Loucy (cell line): ENCODE data around the gene UBAP2.

Source experiments
- H2AFZ ChIP-seq: fragments of 200-600 bp; sonication (generic); 2 replicates; pipeline ENCODE4 v1.6.0; 2016; ENCODE audit warnings: antibody characterized with exemption, mild to moderate bottlenecking, low read length, moderate library complexity
- H3F3A ChIP-seq: fragments of 200-600 bp; 2 replicates; pipeline ENCODE4 v1.6.0; 2016; ENCODE audit warnings: antibody characterized with exemption, low read depth, mild to moderate bottlenecking
- H3K27me3 ChIP-seq: fragments of 200-600 bp; sonication (generic); 2 replicates; pipeline ENCODE4 v1.6.1; 2014; ENCODE audit warnings: low read length, mild to moderate bottlenecking; ENCODE audit not compliant: insufficient read depth, poor library complexity, severe bottlenecking
- H3K36me3 ChIP-seq: fragments of 200-600 bp; sonication (generic); 2 replicates; pipeline ENCODE4 v1.6.1; 2016; ENCODE audit warnings: low read length; ENCODE audit not compliant: insufficient read depth
- H3K4me1 ChIP-seq: fragments of 200-600 bp; sonication (generic); 2 replicates; pipeline ENCODE4 v1.5.1; 2014; ENCODE audit warnings: low read length, mild to moderate bottlenecking; ENCODE audit not compliant: insufficient read depth, poor library complexity, severe bottlenecking
- H3K4me2 ChIP-seq: fragments of 200-600 bp; sonication (generic); 2 replicates; pipeline ENCODE4 v1.6.0; 2014; ENCODE audit warnings: antibody characterized with exemption, low read length, low read depth, mild to moderate bottlenecking; ENCODE audit not compliant: poor library complexity, severe bottlenecking
- H3K4me3 ChIP-seq: fragments of 200-600 bp; sonication (generic); 2 replicates; pipeline ENCODE4 v1.5.1; 2014; ENCODE audit warnings: low read length, mild to moderate bottlenecking, mixed read lengths; ENCODE audit not compliant: poor library complexity, severe bottlenecking
- H3K79me2 ChIP-seq: fragments of 200-600 bp; sonication (generic); 2 replicates; pipeline ENCODE4 v1.6.1; 2014; ENCODE audit warnings: low read length; ENCODE audit not compliant: insufficient read depth
- H3K9ac ChIP-seq: fragments of 200-600 bp; sonication (generic); 2 replicates; pipeline ENCODE4 v1.6.0; 2014; ENCODE audit warnings: mild to moderate bottlenecking, low read depth, low read length, moderate library complexity; ENCODE audit not compliant: poor library complexity, severe bottlenecking
- H3K9me2 ChIP-seq: fragments of 200-600 bp; sonication (generic); replicated peaks from 2 replicates; pipeline ENCODE4 v1.6.1; 2016; ENCODE audit warnings: low read depth, low read length, mixed read lengths
- H3K9me3 ChIP-seq: fragments of 200-600 bp; sonication (generic); 2 replicates; pipeline ENCODE4 v1.6.1; 2014; ENCODE audit warnings: mild to moderate bottlenecking, antibody characterized with exemption, low read length, low read depth; ENCODE audit not compliant: insufficient read depth
- H4K20me1 ChIP-seq: fragments of 200-600 bp; sonication (generic); 2 replicates; pipeline ENCODE4 v1.6.0; 2014; ENCODE audit warnings: antibody characterized with exemption, low read length, mild to moderate bottlenecking; ENCODE audit not compliant: insufficient read depth, poor library complexity, severe bottlenecking
- EZH2phosphoT487 ChIP-seq: fragments of 200-600 bp; IDR thresholded peaks from 2 replicates; pipeline ENCODE4 v1.6.1; 2018; ENCODE audit warnings: antibody characterized with exemption, mild to moderate bottlenecking, moderate library complexity, borderline replicate concordance
- TF ChIP-seq, protein P1 (sequence below): fragments of 200-600 bp; sonication (generic); conservative IDR thresholded peaks from 2 replicates; pipeline ENCODE4 v1.5.1; 2014; ENCODE audit warnings: mild to moderate bottlenecking, antibody characterized with exemption, low read length

Gene UBAP2

DNA sequence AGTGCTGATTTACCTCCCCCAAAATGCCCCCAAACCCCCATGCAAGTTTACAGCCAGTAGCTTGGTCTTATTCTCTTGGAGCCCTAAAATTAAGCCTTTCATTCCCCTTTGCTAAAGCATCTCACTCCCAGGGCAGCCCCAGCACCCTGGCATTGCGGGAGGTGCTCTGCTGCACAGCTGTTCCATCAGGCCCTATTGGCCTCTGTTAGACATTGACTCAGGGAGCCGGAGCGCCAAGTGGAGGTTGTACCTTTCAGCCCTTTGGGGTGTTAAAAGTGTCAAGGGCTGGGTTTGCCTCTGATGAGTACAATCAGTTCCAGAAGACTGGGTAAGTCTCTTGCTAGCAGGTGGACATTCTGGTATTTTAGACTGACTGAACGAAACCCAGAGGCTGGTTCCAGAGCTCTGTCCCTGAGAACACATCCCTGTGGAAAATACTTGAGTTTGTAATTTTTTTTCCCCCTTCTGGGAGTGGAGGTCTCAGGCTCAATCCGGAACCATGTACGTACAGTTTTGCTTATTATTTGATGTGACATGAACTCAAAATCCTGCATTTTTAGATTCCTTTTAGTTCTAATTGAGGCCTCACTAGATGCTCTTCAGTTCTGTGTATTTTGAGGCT lies 129.3 kb downstream of the UBAP2 start:
- Histone ChIP-seq H3K36me3 (peaks cover 98% of the 10 kb centered on the region), H3K79me2 (no peaks in the 10 kb centered on the region), H3K4me2 (no peak overlapping the region), H3K9me3 (no peaks in the 10 kb centered on the region), H3K4me1 (no peaks in the 10 kb centered on the region), H3K9ac (no peak overlapping the region), H3K27me3 (no peaks in the 10 kb centered on the region), H2AFZ (no peak overlapping the region), H4K20me1 (peaks cover 6% of the 10 kb centered on the region), H3K4me3 (no peak overlapping the region), H3K9me2 (no peaks in the 10 kb centered on the region), H3F3A (peaks cover 7% of the 10 kb centered on the region; the same call in 1 of the 2 replicates)
- no peak for TF ChIP-seq EZH2phosphoT487
- TF ChIP-seq, protein P1, sequence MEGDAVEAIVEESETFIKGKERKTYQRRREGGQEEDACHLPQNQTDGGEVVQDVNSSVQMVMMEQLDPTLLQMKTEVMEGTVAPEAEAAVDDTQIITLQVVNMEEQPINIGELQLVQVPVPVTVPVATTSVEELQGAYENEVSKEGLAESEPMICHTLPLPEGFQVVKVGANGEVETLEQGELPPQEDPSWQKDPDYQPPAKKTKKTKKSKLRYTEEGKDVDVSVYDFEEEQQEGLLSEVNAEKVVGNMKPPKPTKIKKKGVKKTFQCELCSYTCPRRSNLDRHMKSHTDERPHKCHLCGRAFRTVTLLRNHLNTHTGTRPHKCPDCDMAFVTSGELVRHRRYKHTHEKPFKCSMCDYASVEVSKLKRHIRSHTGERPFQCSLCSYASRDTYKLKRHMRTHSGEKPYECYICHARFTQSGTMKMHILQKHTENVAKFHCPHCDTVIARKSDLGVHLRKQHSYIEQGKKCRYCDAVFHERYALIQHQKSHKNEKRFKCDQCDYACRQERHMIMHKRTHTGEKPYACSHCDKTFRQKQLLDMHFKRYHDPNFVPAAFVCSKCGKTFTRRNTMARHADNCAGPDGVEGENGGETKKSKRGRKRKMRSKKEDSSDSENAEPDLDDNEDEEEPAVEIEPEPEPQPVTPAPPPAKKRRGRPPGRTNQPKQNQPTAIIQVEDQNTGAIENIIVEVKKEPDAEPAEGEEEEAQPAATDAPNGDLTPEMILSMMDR = no peak

DNA sequence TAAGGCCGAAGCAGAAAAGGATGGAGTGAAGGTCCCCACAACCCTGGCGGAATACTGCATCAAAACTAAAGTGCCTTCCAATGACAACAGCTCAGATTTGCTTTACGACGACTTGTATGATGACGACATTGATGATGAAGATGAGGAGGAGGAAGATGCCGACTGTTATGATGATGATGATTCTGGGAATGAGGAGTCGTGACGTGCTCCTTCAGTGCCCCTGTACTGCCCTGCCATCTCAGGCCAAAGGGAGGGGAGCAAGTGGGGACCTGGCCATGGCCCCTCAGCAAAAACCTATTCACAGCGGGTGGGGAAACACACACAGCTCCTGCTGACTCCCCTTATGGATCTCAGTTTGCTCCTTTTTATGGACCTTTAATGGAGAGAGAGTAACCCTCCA lies 131.7 kb downstream of the UBAP2 start:
- H3K4me1 ChIP-seq = no peaks in the 10 kb centered on the region
- H4K20me1 ChIP-seq = peaks cover 6% of the 10 kb centered on the region
- peaks cover 98% of the 10 kb centered on the region for H3K36me3 ChIP-seq
- H2AFZ ChIP-seq = no peak overlapping the region
- no peak overlapping the region for H3K4me2 ChIP-seq
- no peaks in the 10 kb centered on the region for H3K9me2 ChIP-seq
- no peaks in the 10 kb centered on the region for H3K27me3 ChIP-seq
- peaks cover 7% of the 10 kb centered on the region; the same call in 1 of the 2 replicates for H3F3A ChIP-seq
- H3K9ac ChIP-seq = no peak overlapping the region
- TF ChIP-seq, protein P1 = no peak
- TF ChIP-seq EZH2phosphoT487 = no peak
- H3K4me3 ChIP-seq = no peak overlapping the region
- no peaks in the 10 kb centered on the region for H3K9me3 ChIP-seq
- no peaks in the 10 kb centered on the region; the same call in 1 of the 2 replicates for H3K79me2 ChIP-seq

DNA sequence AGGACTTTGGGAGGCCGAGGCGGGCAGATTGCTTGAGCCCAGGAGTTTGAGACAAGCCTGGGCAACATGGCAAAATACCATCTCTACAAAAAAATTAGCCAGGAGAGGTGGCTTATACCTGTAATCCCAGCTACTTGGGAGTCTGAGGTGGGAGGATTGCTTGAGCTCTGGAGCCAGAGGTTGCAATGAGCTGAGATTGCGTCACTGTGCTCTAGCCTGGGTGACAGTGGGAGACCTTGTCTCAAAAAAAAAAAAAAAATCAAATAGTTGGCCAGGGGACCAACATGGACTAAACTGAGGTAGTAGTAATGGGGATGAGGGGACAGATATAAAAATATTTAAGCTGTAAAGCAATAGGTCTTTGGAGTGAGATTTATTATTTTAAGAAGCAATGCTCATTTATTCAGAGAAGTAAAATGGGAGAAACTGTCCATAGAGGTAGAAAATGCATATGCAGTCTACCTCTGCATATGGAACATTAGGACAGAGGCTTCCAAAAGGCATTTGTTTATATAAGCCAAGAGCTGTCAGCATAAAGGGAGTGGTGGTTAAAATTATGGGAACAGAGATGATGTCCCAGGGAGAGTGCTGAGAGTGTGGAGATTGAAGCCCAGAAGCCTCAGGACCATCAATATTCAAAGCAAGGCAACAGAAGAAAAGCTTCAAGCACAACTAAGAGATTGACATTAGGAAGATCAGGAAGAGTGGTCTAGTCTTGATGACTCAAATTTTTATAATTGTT lies 133.6 kb downstream of the UBAP2 start:
- Histone ChIP-seq H3K9me3 (no peaks in the 10 kb centered on the region), H4K20me1 (peaks cover 14% of the 10 kb centered on the region), H3K36me3 (peaks cover 90% of the 10 kb centered on the region), H2AFZ (no peak overlapping the region), H3K9ac (no peak overlapping the region), H3F3A (peaks cover 3% of the 10 kb centered on the region; the same call in 1 of the 2 replicates), H3K9me2 (no peaks in the 10 kb centered on the region), H3K79me2 (peaks cover 6% of the 10 kb centered on the region; the same call in 1 of the 2 replicates), H3K4me3 (no peak overlapping the region), H3K27me3 (no peaks in the 10 kb centered on the region), H3K4me2 (no peak overlapping the region), H3K4me1 (no peaks in the 10 kb centered on the region)
- no peak for TF ChIP-seq EZH2phosphoT487
- TF ChIP-seq, protein P1 = no peak
